ENCODE data around the gene MTRR. TPM values are rescaled to one million over a fixed set of nuclear protein-coding genes. Genes with fewer than 3 reads are reported as not detected.

The MTRR gene
- total RNA-seq, 1 experiment from 2014 or later = 72.6 TPM

- Histone ChIP-seq H3K36me3 (ENCODE audit: low read depth) (no peaks in the 10 kb centered on the region), H4K20me1 (ENCODE audit: insufficient read depth) (no peaks in the 10 kb centered on the region), H3F3A (ENCODE audit: insufficient read depth, low read depth) (no peaks in the 10 kb centered on the region), H3K27ac (no peak overlapping the region), H3K4me1 (replicated peaks; ENCODE audit: insufficient read depth) (no peaks in the 10 kb centered on the region), H3K79me2 (ENCODE audit: low read depth) (no peaks in the 10 kb centered on the region), H3K4me2 (no peak overlapping the region), H3K27me3 (ENCODE audit: insufficient read depth, low read depth) (peaks cover 78% of the 10 kb centered on the region), H3K9me2 (ENCODE audit: insufficient read depth) (no peaks in the 10 kb centered on the region), H3K4me3 (no peak overlapping the region), H3K9me3 (ENCODE audit: insufficient read depth, low read depth) (no peaks in the 10 kb centered on the region), H2AFZ (no peak overlapping the region)
- no peak for TF ChIP-seq CTCF (conservative IDR thresholded peaks at IDR 0.05)
- no peak for TF ChIP-seq EZH2 (IDR thresholded peaks at IDR 0.05; ENCODE audit: low read depth)
- CTCF ChIA-PET = no interaction called here
- DNase-seq = no peak
- POLR2A ChIA-PET (ENCODE audit: unreplicated experiment) = no interaction called here
- intact Hi-C loops (cut with micrococcal nuclease; ENCODE audit: unreplicated experiment) = no loop called here
- no TSS peak for BruUV-seq (replicated peaks)
Observed at GRCh38 chr5:7941692-7942091, 72.7 kb downstream of the MTRR start.

- Histone ChIP-seq H3K27ac (no peak overlapping the region), H4K20me1 (ENCODE audit: insufficient read depth) (no peaks in the 10 kb centered on the region), H3K9me3 (ENCODE audit: insufficient read depth, low read depth) (no peaks in the 10 kb centered on the region), H3K36me3 (ENCODE audit: low read depth) (no peaks in the 10 kb centered on the region), H3F3A (ENCODE audit: insufficient read depth, low read depth) (no peaks in the 10 kb centered on the region), H3K4me3 (no peak overlapping the region), H2AFZ (no peak overlapping the region), H3K79me2 (ENCODE audit: low read depth) (no peaks in the 10 kb centered on the region), H3K4me2 (no peak overlapping the region), H3K4me1 (replicated peaks; ENCODE audit: insufficient read depth) (no peaks in the 10 kb centered on the region), H3K9me2 (ENCODE audit: insufficient read depth) (no peaks in the 10 kb centered on the region; the same call in 1 of the 2 replicates), H3K27me3 (ENCODE audit: insufficient read depth, low read depth) (peaks cover 82% of the 10 kb centered on the region)
- BruUV-seq (replicated peaks) = no TSS peak
- no peak for DNase-seq
- ChIA-PET CTCF (no interaction called here), POLR2A (ENCODE audit: unreplicated experiment) (no interaction called here)
- intact Hi-C loops (cut with micrococcal nuclease; ENCODE audit: unreplicated experiment) = no loop called here
- TF ChIP-seq CTCF (conservative IDR thresholded peaks at IDR 0.05) (no peak), EZH2 (IDR thresholded peaks at IDR 0.05; ENCODE audit: low read depth) (no peak)
Observed at GRCh38 chr5:7947301-7947700, 78.4 kb downstream of the MTRR start.

Other genes starting within 250 kb of the MTRR start
- not detected in 2 replicates for gene CFAP90, start 18.0 kb upstream of the MTRR start, total RNA-seq (2021)
- gene FASTKD3, start 117 bp upstream of the MTRR start, total RNA-seq (2021) = 17.6 and 20.6 TPM in 2 replicates

Measured in PC-9 (cell line).